Right lobe of liver (tissue), 6 donors: ENCODE measurements around the gene PDE4B. TPM values are rescaled to one million over a fixed set of nuclear protein-coding genes. Genes with fewer than 3 reads are reported as not detected.

Experiments
- ATAC-seq, 4 donors: fragments of 200-7000 bp; cut with Tn5 transposase; one replicate each; pipeline ENCODE4 v1.9.1; 2020; ENCODE audit warnings: mild to moderate bottlenecking in 4 of 4, moderate library complexity in 4 of 4
- DNase-seq, 3 donors: peaks; one replicate each; pipeline ENCODE4 v3.0.0-alpha.2; 2020
- H3K27ac ChIP-seq, 3 donors: fragments of 200-600 bp; one replicate each; pipeline ENCODE4 v1.8.0; 2022
- H3K27me3 ChIP-seq, 2 donors: fragments of 200-600 bp; one replicate each; pipeline ENCODE4 v1.8.0; 2022
- H3K36me3 ChIP-seq, 4 donors: fragments of 200-600 bp; sonication (generic) in 1 of 4; one replicate each; pipeline versions ENCODE4 v1.5.1 to v1.8.0; 2017 to 2022; ENCODE audit warnings: control low read depth in 1 of 4
- H3K4me1 ChIP-seq, 4 donors: fragments of 200-600 bp; sonication (generic) in 1 of 4; one replicate each; pipeline versions ENCODE4 v1.5.1 to v1.8.0; 2017 to 2022; ENCODE audit warnings: control low read depth in 1 of 4
- H3K4me3 ChIP-seq, 3 donors: fragments of 200-600 bp; one replicate each; pipeline ENCODE4 v1.8.0; 2022
- H3K9me3 ChIP-seq, 4 donors: fragments of 200-600 bp; sonication (generic) in 1 of 4; one replicate each; pipeline versions ENCODE4 v1.5.1 to v1.8.0; 2017 to 2022; ENCODE audit warnings: control low read depth in 1 of 4
- CTCF ChIP-seq, 4 donors: fragments of 200-600 bp in 3 of 4; fragments of 450-650 bp in 1 of 4; IDR thresholded peaks; one replicate each; pipeline versions ENCODE4 v1.5.1 to v1.8.0; 2016 to 2022; ENCODE audit warnings: antibody characterized with exemption in 4 of 4, mild to moderate bottlenecking in 2 of 4
- POLR2A ChIP-seq: fragments of 450-650 bp; IDR thresholded peaks from one replicate; pipeline ENCODE4 v1.6.1; 2017; ENCODE audit warnings: antibody characterized with exemption, mild to moderate bottlenecking
- WGBS: methylation state at CpG from one replicate; pipeline ENCODE4 v1.1.6; 2018; ENCODE audit warnings: low coverage, low lambda C conversion rate; ENCODE audit not compliant: insufficient coverage; ENCODE audit errors: missing lambda C conversion rate; 5-methylcytosine and 5-hydroxymethylcytosine counted together
- intact Hi-C, 2 donors: fragments of 100-400 bp; cut with DNase I; formaldehyde crosslinking; loops; one replicate each; pipeline versions ENCODE4 v1.11.2 to v1.14.1; 2022
- total RNA-seq, 6 experiments: library from RNA; depleted of rRNA in 2 of 6; stranded (reverse); fragments of >200 nt in 2 of 6; fragmentation: NEBNext Ultra II Directional in 3 of 6; extraction: Animal tissue kit (Norgen Biotek cat#: 25700) in 3 of 6; gene quantifications; one replicate each; pipeline versions ENCODE4 v1.1.0 to v1.2.4, GENCODE V29; 2016 to 2023
- donor health status: DM: no; HTN: yes; CAD: no.
- donor health status: DM: no; HTN: no; CAD: no.
- donor health status: DM: no; HTN: no; CAD: no.
- donor health status: DM: no; HTN: yes; CAD: no.
- donor health status: DM: no; HTN: yes; CAD: no.

The PDE4B gene
- total RNA-seq, 6 experiments from 2014 or later: 1.4 to 6.4 (median 2.4) TPM

- Histone ChIP-seq H3K4me3 (no peak overlapping the region), H3K27me3 (no peaks in the 10 kb centered on the region), H3K9me3 (no peaks in the 10 kb centered on the region), H3K27ac (no peak overlapping the region), H3K36me3 (no peaks in the 10 kb centered on the region), H3K4me1 (no peaks in the 10 kb centered on the region)
- intact Hi-C loops: no loop called here
- ATAC-seq (no peak), DNase-seq (no peak)
- TF ChIP-seq POLR2A (no peak), CTCF (IDR thresholded peaks at IDR 0.05) (no peak)
- 33% methylated on average over 1 of the region's 1 CpG for WGBS
Observed at GRCh38 chr1:65953170-65953569, 160.5 kb downstream of the PDE4B start.

- no peak overlapping the region for H3K27ac ChIP-seq
- DNase-seq (no peak), ATAC-seq (no peak)
- no peak overlapping the region for H3K4me3 ChIP-seq
- TF ChIP-seq POLR2A (no peak), CTCF (IDR thresholded peaks at IDR 0.05) (no peak)
- H3K9me3 ChIP-seq: no peaks in the 10 kb centered on the region
- WGBS: 77% methylated on average over 3 of the region's 3 CpGs
- no peaks in the 10 kb centered on the region for H3K27me3 ChIP-seq
- no peaks in the 10 kb centered on the region for H3K36me3 ChIP-seq
- H3K4me1 ChIP-seq: no peaks in the 10 kb centered on the region
- intact Hi-C loops: loop anchor here in 1 of 2 donors (5.0 kb wide), 1 partner anchor 287 kb away; no protein-coding TSS in a partner anchor
Observed at GRCh38 chr1:65955071-65955470, 162.4 kb downstream of the PDE4B start.

- H3K27me3 ChIP-seq: no peaks in the 10 kb centered on the region
- no peak for TF ChIP-seq POLR2A
- TF ChIP-seq CTCF (IDR thresholded peaks at IDR 0.05): no peak
- no peak for DNase-seq
- no peak overlapping the region for H3K27ac ChIP-seq
- no peaks in the 10 kb centered on the region for H3K4me1 ChIP-seq
- no peak overlapping the region for H3K4me3 ChIP-seq
- 89% methylated on average over 6 of the region's 6 CpGs for WGBS
- no peaks in the 10 kb centered on the region for H3K36me3 ChIP-seq
- H3K9me3 ChIP-seq: no peaks in the 10 kb centered on the region
- ATAC-seq: no peak
- intact Hi-C loops: loop anchor here in 1 of 2 donors (5.0 kb wide), 1 partner anchor 287 kb away; no protein-coding TSS in a partner anchor
Observed at GRCh38 chr1:65955503-65955902, 162.8 kb downstream of the PDE4B start.

GRCh38 chr1:65958561-65959350, 166.1 kb downstream of the PDE4B start:
- WGBS: 35% methylated on average over 12 of the region's 12 CpGs
- ATAC-seq (peak; percentile 77 to 89 (median 80)), DNase-seq (no peak)
- Histone ChIP-seq H3K9me3 (no peaks in the 10 kb centered on the region), H3K36me3 (no peaks in the 10 kb centered on the region), H3K4me1 (no peaks in the 10 kb centered on the region), H3K27me3 (no peaks in the 10 kb centered on the region), H3K4me3 (no peak overlapping the region), H3K27ac (no peak overlapping the region)
- intact Hi-C loops: loop anchor here in 1 of 2 donors (5.0 kb wide), 1 partner anchor 284 kb away; no protein-coding TSS in a partner anchor
- TF ChIP-seq POLR2A (no peak), CTCF (IDR thresholded peaks at IDR 0.05) (peak; percentile 72 to 89 (median 78))
